K562 (cell line): ENCODE measurements around the gene PLXDC1. TPM values are rescaled to one million over a fixed set of nuclear protein-coding genes. Genes with fewer than 3 reads are reported as not detected.

Experiments
- BRCA1 ChIP-seq, 2 experiments: fragments of 450-650 bp in 1 of 2; sonication (generic) in 1 of 2; formaldehyde crosslinking in 1 of 2; IDR thresholded peaks; 2 replicates each; pipeline versions ENCODE4 v1.5.0 to v1.6.1; 2017 to 2020; ENCODE audit warnings: mild to moderate bottlenecking in 1 of 2, missing genetic modification reagents in 1 of 2
- CEBPG ChIP-seq, 3 experiments: fragments of 200-800 bp in 1 of 3; sonication (Bioruptor generic) in 1 of 3; sonication (generic) in 1 of 3; formaldehyde crosslinking in 1 of 3; IDR thresholded peaks in 2 of 3; conservative IDR thresholded peaks in 1 of 3; 2 replicates each; pipeline versions ENCODE4 v1.6.1 to v1.8.0; 2016 to 2022; ENCODE audit warnings: missing compliant biosample characterization in 2 of 3, missing genetic modification characterization in 2 of 3, mild to moderate bottlenecking in 1 of 3, missing genetic modification reagents in 1 of 3
- HBP1 ChIP-seq: fragments of 450-650 bp; formaldehyde crosslinking; IDR thresholded peaks from 2 replicates; pipeline ENCODE4 v1.4.0; 2022; ENCODE audit warnings: missing genetic modification characterization
- HES1 ChIP-seq: fragments of 450-650 bp; IDR thresholded peaks from 2 replicates; pipeline ENCODE4 v1.6.1; 2016; ENCODE audit warnings: low read depth, mild to moderate bottlenecking, moderate library complexity
- HINFP ChIP-seq: fragments of 450-650 bp; conservative IDR thresholded peaks from 2 replicates; pipeline ENCODE4 v1.6.1; 2016; ENCODE audit warnings: missing genetic modification characterization, low read depth, mild to moderate bottlenecking, control low read depth, missing compliant biosample characterization
- HSF4 ChIP-seq: fragments of 250-450 bp; sonication (Bioruptor Pico); IDR thresholded peaks from 2 replicates; pipeline ENCODE4 v2.1.2; 2022; ENCODE audit warnings: mild to moderate bottlenecking, moderate library complexity, borderline replicate concordance
- NFE2 ChIP-seq: IDR thresholded peaks from 2 replicates; pipeline ENCODE4 v1.6.1; 2014; ENCODE audit warnings: antibody characterized with exemption, low read depth
- POLR2A ChIP-seq: fragments of 450-650 bp; conservative IDR thresholded peaks from 2 replicates; pipeline ENCODE4 v1.6.1; 2016
- ZHX1 ChIP-seq: fragments of 150-350 bp; conservative IDR thresholded peaks from 2 replicates; pipeline ENCODE4 v1.6.1; 2014; ENCODE audit warnings: low read length
- ZNF354B ChIP-seq: fragments of 250-450 bp; sonication (Bioruptor Pico); IDR thresholded peaks from 2 replicates; pipeline ENCODE4 v1.4.0; 2020
- polyA plus RNA-seq, 8 experiments: library from polyadenylated mRNA; depleted of rRNA in 4 of 8; stranded (reverse) in 5 of 8; unstranded in 3 of 8; fragments of >200 nt; fragmentation: Nextera tagmentation in 2 of 8; fragmentation: Illumina TruSeq in 1 of 8; extraction: Ambion mirVana in 2 of 8; extraction: Trizol in 1 of 8; gene quantifications; 2 replicates each; pipeline versions ENCODE4 v1.2.1 to v1.2.3, GENCODE V29; 2011 to 2014; ENCODE audit warnings: inconsistent platforms in 1 of 8, missing spikeins in 1 of 8
- total RNA-seq, 7 experiments: library from RNA; depleted of rRNA in 6 of 7; stranded (reverse); fragments of >200 nt in 6 of 7; fragmentation: Illumina TruSeq in 2 of 7; extraction: Trizol in 2 of 7; gene quantifications; 2 replicates each; pipeline versions ENCODE4 v1.2.1 to v1.2.3, GENCODE V29; 2011 to 2021; ENCODE audit warnings: low replicate concordance in 1 of 7
- TF ChIP-seq, protein P1 (sequence below): fragments of 450-650 bp; formaldehyde crosslinking; IDR thresholded peaks from 2 replicates; pipeline ENCODE4 v1.4.0; 2020; ENCODE audit warnings: mild to moderate bottlenecking, moderate library complexity
- TF ChIP-seq, protein P2 (sequence below): fragments of 200-800 bp; sonication (Bioruptor generic); IDR thresholded peaks from 2 replicates; pipeline ENCODE4 v1.6.1; 2017; ENCODE audit warnings: missing genetic modification characterization, missing compliant biosample characterization
- TF ChIP-seq, protein P3 (sequence below): sonication (generic); formaldehyde crosslinking; IDR thresholded peaks from 2 replicates; pipeline ENCODE4 v1.8.0; 2022; ENCODE audit warnings: missing genetic modification reagents, mild to moderate bottlenecking, borderline replicate concordance

PLXDC1 gene
- total and polyA plus RNA-seq, 9 of the 15 experiments (the other 6 are each of a cell fraction or from before 2014, with no cell fraction given), result not detected

DNA sequence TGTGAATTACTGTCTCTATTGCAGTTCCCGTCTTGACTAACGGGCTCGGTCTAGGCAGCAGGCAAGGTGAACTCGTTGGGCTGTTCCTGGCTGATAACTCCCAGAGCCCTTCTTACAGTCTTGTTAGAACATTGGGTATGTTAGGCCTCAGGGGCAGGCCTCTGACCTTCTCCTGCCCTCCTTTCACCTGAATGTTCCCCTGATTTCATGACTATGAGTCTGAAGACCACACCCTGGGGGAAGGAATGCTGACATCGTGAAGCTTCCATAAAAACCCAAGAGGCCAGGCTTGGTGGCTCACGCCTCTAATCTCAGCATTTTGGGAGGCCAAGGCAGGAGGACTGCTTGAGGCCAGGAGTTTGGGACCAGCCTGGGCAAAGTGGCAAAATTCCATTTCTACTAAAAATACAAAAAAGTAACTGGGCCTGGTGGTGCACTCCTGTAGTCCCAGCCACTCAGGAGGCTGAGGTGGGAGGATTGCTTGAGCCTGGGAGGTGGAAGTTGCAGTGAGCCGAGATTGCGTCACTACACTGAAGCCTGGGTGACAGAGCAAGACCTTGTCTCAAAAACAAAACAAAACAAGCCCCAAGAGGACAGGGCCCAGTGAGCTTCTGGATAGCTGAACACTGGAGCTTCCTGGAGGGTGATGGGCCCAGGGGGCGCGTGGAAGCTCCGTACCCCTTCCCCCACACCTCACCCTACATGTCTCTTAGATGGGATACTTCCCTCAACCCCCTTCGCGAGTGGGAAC, 136.5 kb downstream of the PLXDC1 start (continued):
- TF ChIP-seq CEBPG (CRISPR knock-in tag; IDR thresholded peaks at IDR 0.05) (peak; percentile 90), CEBPG (tag; conservative IDR thresholded peaks at IDR 0.05 in 1 of 2, IDR thresholded peaks at IDR 0.05 in 1 of 2) (peak; percentile 96 to 97), HINFP (tag) (peak; percentile 21; the same call in 1 of the 2 replicates), HES1 (no peak), NFE2 (peak; percentile 12; the same call in 1 of the 2 replicates), ZNF354B (CRISPR knock-in tag) (no peak), HBP1 (CRISPR knock-in tag) (no peak), HSF4 (CRISPR knock-in tag) (no peak), POLR2A (no peak), ZHX1 (no peak), BRCA1 (IDR thresholded peaks at IDR 0.05) (no peak), BRCA1 (CRISPR knock-in tag; IDR thresholded peaks at IDR 0.05) (no peak)
- TF ChIP-seq, protein P1, sequence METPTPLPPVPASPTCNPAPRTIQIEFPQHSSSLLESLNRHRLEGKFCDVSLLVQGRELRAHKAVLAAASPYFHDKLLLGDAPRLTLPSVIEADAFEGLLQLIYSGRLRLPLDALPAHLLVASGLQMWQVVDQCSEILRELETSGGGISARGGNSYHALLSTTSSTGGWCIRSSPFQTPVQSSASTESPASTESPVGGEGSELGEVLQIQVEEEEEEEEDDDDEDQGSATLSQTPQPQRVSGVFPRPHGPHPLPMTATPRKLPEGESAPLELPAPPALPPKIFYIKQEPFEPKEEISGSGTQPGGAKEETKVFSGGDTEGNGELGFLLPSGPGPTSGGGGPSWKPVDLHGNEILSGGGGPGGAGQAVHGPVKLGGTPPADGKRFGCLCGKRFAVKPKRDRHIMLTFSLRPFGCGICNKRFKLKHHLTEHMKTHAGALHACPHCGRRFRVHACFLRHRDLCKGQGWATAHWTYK (CRISPR knock-in tag), result no peak
- TF ChIP-seq, protein P2, sequence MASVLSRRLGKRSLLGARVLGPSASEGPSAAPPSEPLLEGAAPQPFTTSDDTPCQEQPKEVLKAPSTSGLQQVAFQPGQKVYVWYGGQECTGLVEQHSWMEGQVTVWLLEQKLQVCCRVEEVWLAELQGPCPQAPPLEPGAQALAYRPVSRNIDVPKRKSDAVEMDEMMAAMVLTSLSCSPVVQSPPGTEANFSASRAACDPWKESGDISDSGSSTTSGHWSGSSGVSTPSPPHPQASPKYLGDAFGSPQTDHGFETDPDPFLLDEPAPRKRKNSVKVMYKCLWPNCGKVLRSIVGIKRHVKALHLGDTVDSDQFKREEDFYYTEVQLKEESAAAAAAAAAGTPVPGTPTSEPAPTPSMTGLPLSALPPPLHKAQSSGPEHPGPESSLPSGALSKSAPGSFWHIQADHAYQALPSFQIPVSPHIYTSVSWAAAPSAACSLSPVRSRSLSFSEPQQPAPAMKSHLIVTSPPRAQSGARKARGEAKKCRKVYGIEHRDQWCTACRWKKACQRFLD (CRISPR knock-in tag), result no peak; the same call in 1 of the 2 replicates
- TF ChIP-seq, protein P3, sequence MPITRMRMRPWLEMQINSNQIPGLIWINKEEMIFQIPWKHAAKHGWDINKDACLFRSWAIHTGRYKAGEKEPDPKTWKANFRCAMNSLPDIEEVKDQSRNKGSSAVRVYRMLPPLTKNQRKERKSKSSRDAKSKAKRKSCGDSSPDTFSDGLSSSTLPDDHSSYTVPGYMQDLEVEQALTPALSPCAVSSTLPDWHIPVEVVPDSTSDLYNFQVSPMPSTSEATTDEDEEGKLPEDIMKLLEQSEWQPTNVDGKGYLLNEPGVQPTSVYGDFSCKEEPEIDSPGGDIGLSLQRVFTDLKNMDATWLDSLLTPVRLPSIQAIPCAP (CRISPR knock-in tag), result no peak
